SK-N-SH treated with all-trans-retinoic acid at 6 μM for 48 hours (cell line): Measurements from ENCODE around the gene KHSRP.

Experiments
- ARNTL ChIP-seq: fragments of 450-650 bp; formaldehyde crosslinking; IDR thresholded peaks from 2 replicates; pipeline ENCODE4 v1.5.0; 2020; ENCODE audit warnings: low read depth, mild to moderate bottlenecking, moderate library complexity, borderline replicate concordance
- CSDC2 ChIP-seq: fragments of 250-450 bp; sonication (Bioruptor Pico); IDR thresholded peaks from 2 replicates; pipeline ENCODE4 v1.5.0; 2020; ENCODE audit warnings: mild to moderate bottlenecking, moderate library complexity
- GLIS3 ChIP-seq: fragments of 250-450 bp; sonication (Bioruptor Pico); IDR thresholded peaks from 2 replicates; pipeline ENCODE4 v1.5.0; 2020; ENCODE audit warnings: mild to moderate bottlenecking, moderate library complexity
- OSR1 ChIP-seq: fragments of 250-450 bp; sonication (Bioruptor Pico); IDR thresholded peaks from 2 replicates; pipeline ENCODE4 v1.8.0; 2022; ENCODE audit warnings: moderate library complexity, mild to moderate bottlenecking, inconsistent platforms
- PATZ1 ChIP-seq: fragments of 250-450 bp; sonication (Bioruptor Pico); IDR thresholded peaks from 2 replicates; pipeline ENCODE4 v1.8.0; 2020; ENCODE audit warnings: mild to moderate bottlenecking, moderate library complexity, borderline replicate concordance
- POU6F1 ChIP-seq: fragments of 250-450 bp; sonication (Bioruptor Pico); IDR thresholded peaks from 2 replicates; pipeline ENCODE4 v1.8.0; 2021; ENCODE audit warnings: low read depth, mild to moderate bottlenecking, moderate library complexity, borderline replicate concordance
- PPARA ChIP-seq: fragments of 250-450 bp; sonication (Bioruptor Pico); IDR thresholded peaks from 2 replicates; pipeline ENCODE4 v1.5.0; 2020; ENCODE audit warnings: mild to moderate bottlenecking, borderline replicate concordance
- RARB ChIP-seq: fragments of 250-450 bp; sonication (Bioruptor Pico); IDR thresholded peaks from 2 replicates; pipeline ENCODE4 v1.8.0; 2021; ENCODE audit warnings: mild to moderate bottlenecking, moderate library complexity
- SNAI2 ChIP-seq: fragments of 250-450 bp; sonication (Bioruptor Pico); IDR thresholded peaks from 2 replicates; pipeline ENCODE4 v1.5.0; 2020; ENCODE audit warnings: mild to moderate bottlenecking, moderate library complexity
- TCF4 ChIP-seq: fragments of 250-450 bp; sonication (Bioruptor Pico); IDR thresholded peaks from 2 replicates; pipeline ENCODE4 v1.8.0; 2021; ENCODE audit warnings: mild to moderate bottlenecking, moderate library complexity, borderline replicate concordance
- TSHZ2 ChIP-seq: fragments of 250-450 bp; sonication (Bioruptor Pico); IDR thresholded peaks from 2 replicates; pipeline ENCODE4 v1.5.0; 2020; ENCODE audit warnings: mild to moderate bottlenecking, moderate library complexity
- ZC3H10 ChIP-seq: fragments of 250-450 bp; sonication (Bioruptor Pico); IDR thresholded peaks from 2 replicates; pipeline ENCODE4 v1.5.1; 2021; ENCODE audit warnings: mild to moderate bottlenecking, moderate library complexity
- ZFP3 ChIP-seq: fragments of 250-450 bp; sonication (Bioruptor Pico); IDR thresholded peaks from 2 replicates; pipeline ENCODE4 v1.5.0; 2020; ENCODE audit warnings: mild to moderate bottlenecking, moderate library complexity

GRCh38 chr19:6457958-6458694, 33.5 kb upstream of the KHSRP start:
- TF ChIP-seq CSDC2 (CRISPR knock-in tag) (no peak), ARNTL (no peak), TCF4 (CRISPR knock-in tag) (no peak), POU6F1 (no peak), ZFP3 (CRISPR knock-in tag) (no peak), PPARA (CRISPR knock-in tag) (no peak), PATZ1 (no peak), ZC3H10 (CRISPR knock-in tag) (no peak), RARB (CRISPR knock-in tag) (no peak), OSR1 (no peak), TSHZ2 (CRISPR knock-in tag) (no peak), SNAI2 (CRISPR knock-in tag) (no peak), GLIS3 (CRISPR knock-in tag) (no peak)
